Endothelial cell of umbilical vein (primary cell): ENCODE data around the gene EYS.

Experiments used
- CTCF ChIP-seq, 2 donors: IDR thresholded peaks; 1 replicate in 1 of 2; 2 replicates in 1 of 2; pipeline ENCODE4 v1.5.1; 2011; ENCODE audit warnings: low read length in 2 of 2, mild to moderate bottlenecking in 2 of 2, moderate library complexity in 2 of 2, control low read depth in 1 of 2, inconsistent platforms in 1 of 2, low read depth in 1 of 2; ENCODE audit not compliant: insufficient read depth in 1 of 2; ENCODE audit errors: extremely low read depth in 1 of 2
- EZH2 ChIP-seq: IDR thresholded peaks from 2 replicates; pipeline ENCODE4 v1.6.1; 2012; ENCODE audit warnings: borderline replicate concordance, low read depth, mild to moderate bottlenecking, moderate library complexity, low read length, inconsistent platforms; ENCODE audit not compliant: severe bottlenecking
- FOS ChIP-seq: IDR thresholded peaks from 2 replicates; pipeline ENCODE4 v1.6.1; 2011; ENCODE audit warnings: mild to moderate bottlenecking, low read length, moderate library complexity, borderline replicate concordance; ENCODE audit not compliant: insufficient read depth
- GATA2 ChIP-seq: IDR thresholded peaks from 2 replicates; pipeline ENCODE4 v1.7.0; 2011; ENCODE audit warnings: low read depth, mild to moderate bottlenecking, moderate library complexity, mixed read lengths, low read length; ENCODE audit not compliant: insufficient read length, insufficient read depth
- JUN ChIP-seq: IDR thresholded peaks from 2 replicates; pipeline ENCODE4 v1.6.1; 2011; ENCODE audit warnings: borderline replicate concordance, low read depth; ENCODE audit not compliant: insufficient read length, insufficient read depth
- MAX ChIP-seq: IDR thresholded peaks from 2 replicates; pipeline ENCODE4 v1.6.1; 2011; ENCODE audit not compliant: insufficient read depth, insufficient read length
- MYC ChIP-seq: IDR thresholded peaks from one replicate; pipeline ENCODE4 v1.6.1; 2011; ENCODE audit warnings: mild to moderate bottlenecking, low read depth, low read length
- POLR2A ChIP-seq: IDR thresholded peaks from 2 replicates; pipeline ENCODE4 v1.6.1; 2012; ENCODE audit warnings: low read depth, mild to moderate bottlenecking, control low read depth, low read length
- POLR2AphosphoS5 ChIP-seq: IDR thresholded peaks from 2 replicates; pipeline ENCODE4 v1.6.1; 2012; ENCODE audit warnings: low read depth, mild to moderate bottlenecking, control low read depth, low read length, moderate library complexity; ENCODE audit not compliant: insufficient read depth

GRCh38 chr6:64803470-64804166, 903.4 kb downstream of the EYS start:
- no peak for TF ChIP-seq CTCF (IDR thresholded peaks at IDR 0.05; ENCODE audit: extremely low read depth in 1 of 2, insufficient read depth in 1 of 2, low read depth in 1 of 2, low read length in 2 of 2)
- no peak for TF ChIP-seq POLR2A
- no peak for TF ChIP-seq POLR2AphosphoS5
- TF ChIP-seq GATA2: no peak
- TF ChIP-seq MYC: no peak
- no peak for TF ChIP-seq EZH2
- TF ChIP-seq MAX: no peak
- no peak for TF ChIP-seq JUN
- TF ChIP-seq FOS: no peak
